Endodermal cell (in vitro differentiated cells): ENCODE results near the gene COL4A6. TPM values are rescaled to one million over a fixed set of nuclear protein-coding genes. Genes with fewer than 3 reads are reported as not detected.

Experiments
- DNase-seq: peaks from one replicate; pipeline ENCODE4 v3.0.0-alpha.2; 2017
- H3K27ac ChIP-seq: 2 replicates; pipeline ENCODE4 v1.5.1; 2013; ENCODE audit warnings: mild to moderate bottlenecking, low read depth, low read length, moderate library complexity
- H3K27me3 ChIP-seq: 2 replicates; pipeline ENCODE4 v1.6.1; 2013; ENCODE audit warnings: mild to moderate bottlenecking, low read length, moderate library complexity; ENCODE audit not compliant: insufficient read depth, control insufficient read depth, poor library complexity, severe bottlenecking
- H3K36me3 ChIP-seq: 2 replicates; pipeline ENCODE4 v1.7.0; 2013; ENCODE audit warnings: mild to moderate bottlenecking, low read length, moderate library complexity; ENCODE audit not compliant: control insufficient read depth, insufficient read depth
- H3K4me1 ChIP-seq: one replicate; pipeline ENCODE4 v1.7.0; 2013; ENCODE audit warnings: low read length; ENCODE audit not compliant: control insufficient read depth, insufficient read depth
- H3K4me3 ChIP-seq: 2 replicates; pipeline ENCODE4 v1.5.1; 2013; ENCODE audit warnings: mild to moderate bottlenecking, low read length, moderate library complexity
- H3K9ac ChIP-seq: 2 replicates; pipeline ENCODE4 v1.6.1; 2013; ENCODE audit warnings: mild to moderate bottlenecking, low read length, moderate library complexity; ENCODE audit not compliant: poor library complexity, severe bottlenecking; ENCODE audit errors: extremely low read depth
- H3K9me3 ChIP-seq: 2 replicates; pipeline ENCODE4 v1.6.1; 2013; ENCODE audit warnings: mild to moderate bottlenecking, low read length, moderate library complexity; ENCODE audit not compliant: control insufficient read depth
- H3K27ac Mint-ChIP-seq: 2 replicates; pipeline ENCODE4 v1.8.0; 2020; ENCODE audit warnings: mixed read lengths
- H3K27me3 Mint-ChIP-seq: 2 replicates; pipeline ENCODE4 v1.8.0; 2021; ENCODE audit warnings: mild to moderate bottlenecking, mixed read lengths; ENCODE audit not compliant: insufficient read depth
- H3K36me3 Mint-ChIP-seq: 2 replicates; pipeline ENCODE4 v1.8.0; 2020; ENCODE audit warnings: low read depth, mixed read lengths
- H3K4me1 Mint-ChIP-seq: 2 replicates; pipeline ENCODE4 v1.8.0; 2020; ENCODE audit warnings: mixed read lengths
- H3K4me3 Mint-ChIP-seq: 2 replicates; pipeline ENCODE4 v1.8.0; 2020; ENCODE audit warnings: mild to moderate bottlenecking, moderate library complexity, mixed read lengths
- H3K9me3 Mint-ChIP-seq: 2 replicates; pipeline ENCODE4 v1.8.0; 2020; ENCODE audit warnings: mild to moderate bottlenecking, mixed read lengths
- WGBS, 2 experiments: methylation state at CpG; one replicate each; pipeline versions ENCODE4 v1.1.5 to v1.1.7; 2013; ENCODE audit warnings: missing lambda C conversion rate in 2 of 2, mixed read lengths in 1 of 2; ENCODE audit not compliant: insufficient coverage in 1 of 2, insufficient read length in 1 of 2; 5-methylcytosine and 5-hydroxymethylcytosine counted together
- total RNA-seq, 2 donors: library from RNA; stranded (reverse); fragmentation: NEBNext Ultra II Directional in 1 of 2; extraction: Animal tissue kit (Norgen Biotek cat#: 25700) in 1 of 2; gene quantifications; 2 replicates in 1 of 2; 3 replicates in 1 of 2; pipeline ENCODE4 v1.2.1, GENCODE V29; 2021
- TF ChIP-seq, protein P1 (sequence below): fragments of 200-600 bp; sonication (generic); conservative IDR thresholded peaks from 2 replicates; pipeline ENCODE4 v1.5.0; 2021; ENCODE audit warnings: antibody characterized with exemption, mild to moderate bottlenecking

Gene COL4A6
- total RNA-seq, 2 donors from 2014 or later: 205 to 338 TPM

DNA sequence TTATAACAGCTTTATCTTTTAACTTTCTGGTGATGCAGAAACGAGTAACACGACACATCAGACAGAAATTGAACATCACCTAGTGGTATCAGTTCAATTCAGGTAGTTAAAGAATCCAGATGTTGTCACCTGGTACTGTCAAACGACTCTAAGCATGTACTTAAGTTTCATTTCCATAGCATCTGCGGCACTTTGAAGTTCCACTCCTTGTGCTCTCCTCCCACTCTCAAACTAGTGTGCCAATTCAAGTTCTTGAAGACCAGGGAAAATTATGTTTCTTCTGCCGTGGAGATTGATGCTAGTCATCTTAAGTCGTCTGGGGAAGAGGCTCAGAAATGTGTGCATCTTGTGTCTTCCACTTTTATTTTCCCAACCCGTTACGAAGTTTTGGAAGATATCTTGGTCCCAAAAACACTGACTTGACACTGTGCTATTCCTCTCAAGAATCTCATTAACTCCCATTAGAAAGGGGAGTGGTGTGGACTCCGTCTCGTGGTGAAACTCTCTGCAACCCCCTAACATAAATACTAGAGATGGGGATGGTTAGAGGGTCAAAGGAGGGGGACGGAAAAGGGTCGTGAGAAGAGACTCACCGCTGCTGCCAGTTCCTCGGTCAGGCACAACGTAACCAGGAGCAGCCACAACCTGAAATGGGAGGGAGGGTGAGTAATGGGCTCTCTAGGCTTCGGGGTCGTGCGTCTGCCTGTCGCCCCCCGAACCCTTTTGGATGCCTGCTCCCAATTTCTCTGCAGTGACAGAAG is 693 bp downstream of the COL4A6 start:
- DNase-seq: no peak

DNA sequence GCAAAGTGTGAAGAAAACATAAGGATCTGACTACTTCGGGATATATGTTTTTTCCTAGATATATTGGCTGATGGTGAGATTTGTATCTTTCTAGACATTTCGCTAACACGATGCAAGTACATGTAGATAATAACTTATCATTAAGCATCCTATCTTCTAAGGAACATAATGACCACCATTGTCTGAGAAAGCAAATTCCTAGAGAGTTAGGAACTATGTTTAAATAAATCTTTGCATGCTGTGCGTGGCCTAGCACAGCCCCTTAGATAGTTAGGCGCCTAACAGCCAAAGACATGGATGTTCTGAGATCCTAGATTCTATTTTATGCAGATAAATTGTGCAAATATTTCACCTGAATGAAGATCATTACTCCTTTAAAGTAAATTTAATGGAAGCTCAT is 3.0 kb downstream of the COL4A6 start:
- DNase-seq: no peak
- Mint-ChIP-seq H3K36me3 (peaks cover 42% of the 10 kb centered on the region), H3K27me3 (peaks cover 1% of the 10 kb centered on the region), H3K4me3 (peak overlapping the region; percentile 93), H3K9me3 (no peaks in the 10 kb centered on the region), H3K27ac (peak overlapping the region; percentile 59), H3K4me1 (peaks cover 31% of the 10 kb centered on the region)
- no peaks in the 10 kb centered on the region for H3K9me3 ChIP-seq
- H3K4me1 ChIP-seq: no peaks in the 10 kb centered on the region
- peaks cover 4% of the 10 kb centered on the region for H3K36me3 ChIP-seq
- no peak overlapping the region for H3K27ac ChIP-seq
- H3K27me3 ChIP-seq: no peaks in the 10 kb centered on the region
- TF ChIP-seq, protein P1, sequence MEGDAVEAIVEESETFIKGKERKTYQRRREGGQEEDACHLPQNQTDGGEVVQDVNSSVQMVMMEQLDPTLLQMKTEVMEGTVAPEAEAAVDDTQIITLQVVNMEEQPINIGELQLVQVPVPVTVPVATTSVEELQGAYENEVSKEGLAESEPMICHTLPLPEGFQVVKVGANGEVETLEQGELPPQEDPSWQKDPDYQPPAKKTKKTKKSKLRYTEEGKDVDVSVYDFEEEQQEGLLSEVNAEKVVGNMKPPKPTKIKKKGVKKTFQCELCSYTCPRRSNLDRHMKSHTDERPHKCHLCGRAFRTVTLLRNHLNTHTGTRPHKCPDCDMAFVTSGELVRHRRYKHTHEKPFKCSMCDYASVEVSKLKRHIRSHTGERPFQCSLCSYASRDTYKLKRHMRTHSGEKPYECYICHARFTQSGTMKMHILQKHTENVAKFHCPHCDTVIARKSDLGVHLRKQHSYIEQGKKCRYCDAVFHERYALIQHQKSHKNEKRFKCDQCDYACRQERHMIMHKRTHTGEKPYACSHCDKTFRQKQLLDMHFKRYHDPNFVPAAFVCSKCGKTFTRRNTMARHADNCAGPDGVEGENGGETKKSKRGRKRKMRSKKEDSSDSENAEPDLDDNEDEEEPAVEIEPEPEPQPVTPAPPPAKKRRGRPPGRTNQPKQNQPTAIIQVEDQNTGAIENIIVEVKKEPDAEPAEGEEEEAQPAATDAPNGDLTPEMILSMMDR: no peak
- WGBS, 2 experiments: 79% methylated on average over 2 of the region's 5 CpGs; no CpG with 5 or more reads in 1 of the 2 experiments
- no peak overlapping the region for H3K9ac ChIP-seq
- peak overlapping the region; percentile 94 for H3K4me3 ChIP-seq

More for the DNA sequence above, 693 bp downstream of the COL4A6 start:
- Mint-ChIP-seq H3K9me3 (no peaks in the 10 kb centered on the region), H3K27me3 (peaks cover 1% of the 10 kb centered on the region), H3K4me3 (peak overlapping the region; percentile 93), H3K36me3 (peaks cover 31% of the 10 kb centered on the region), H3K27ac (peak overlapping the region; percentile 91), H3K4me1 (peaks cover 28% of the 10 kb centered on the region)
- no peaks in the 10 kb centered on the region for H3K36me3 ChIP-seq
- WGBS, 2 experiments: 16 to 71% methylated on average over 4 to 16 of the region's 20 CpGs
- TF ChIP-seq, protein P1: no peak
- peak overlapping the region; percentile 47 for H3K9ac ChIP-seq
- H3K9me3 ChIP-seq: no peaks in the 10 kb centered on the region
- no peak overlapping the region for H3K27ac ChIP-seq
- no peaks in the 10 kb centered on the region for H3K27me3 ChIP-seq
- peak overlapping the region; percentile 94 for H3K4me3 ChIP-seq
- no peaks in the 10 kb centered on the region for H3K4me1 ChIP-seq

GRCh38 chrX:108426262-108426661 is 12.0 kb downstream of the COL4A6 start:
- peak overlapping the region; percentile 90 for H3K27ac Mint-ChIP-seq
- H3K9me3 Mint-ChIP-seq: no peaks in the 10 kb centered on the region
- H3K4me1 ChIP-seq: no peaks in the 10 kb centered on the region
- peak; percentile 70 for DNase-seq
- H3K4me1 Mint-ChIP-seq: peaks cover 40% of the 10 kb centered on the region
- peak overlapping the region; percentile 62 for H3K4me3 ChIP-seq
- peak overlapping the region; percentile 47 for H3K27ac ChIP-seq
- H3K36me3 Mint-ChIP-seq: peaks cover 72% of the 10 kb centered on the region
- H3K4me3 Mint-ChIP-seq: peak overlapping the region; percentile 21
- H3K36me3 ChIP-seq: peaks cover 24% of the 10 kb centered on the region
- TF ChIP-seq, protein P1: no peak
- 9% methylated on average over 1 of the region's 1 CpG; no CpG with 5 or more reads in 1 of the 2 experiments for WGBS, 2 experiments
- no peaks in the 10 kb centered on the region for H3K27me3 Mint-ChIP-seq
- H3K27me3 ChIP-seq: no peaks in the 10 kb centered on the region
- no peaks in the 10 kb centered on the region for H3K9me3 ChIP-seq
- H3K9ac ChIP-seq: no peak overlapping the region
